WI38 (cell line): ENCODE data around the gene CIITA.

Source experiments
- H3K4me3 ChIP-seq: 2 replicates; pipeline ENCODE4 v1.5.1; 2011; ENCODE audit warnings: low read depth, mild to moderate bottlenecking, control low read depth, low read length
- CTCF ChIP-seq: IDR thresholded peaks from 2 replicates; pipeline ENCODE4 v1.5.1; 2012; ENCODE audit warnings: low read depth, mild to moderate bottlenecking, control low read depth, low read length

Gene CIITA

GRCh38 chr16:10916534-10916933, 39.5 kb downstream of the CIITA start:
- no peak overlapping the region for H3K4me3 ChIP-seq
- TF ChIP-seq CTCF: no peak

GRCh38 chr16:10918294-10919002, 41.4 kb downstream of the CIITA start:
- TF ChIP-seq CTCF: peak; percentile 98

GRCh38 chr16:10919003-10919351, 42.0 kb downstream of the CIITA start:
- H3K4me3 ChIP-seq: no peak overlapping the region
- no peak for TF ChIP-seq CTCF

More at GRCh38 chr16:10918294-10919002, 41.4 kb downstream of the CIITA start:
- no peak overlapping the region for H3K4me3 ChIP-seq

GRCh38 chr16:10920726-10921427, 43.9 kb downstream of the CIITA start:
- no peak overlapping the region for H3K4me3 ChIP-seq
- TF ChIP-seq CTCF: no peak

GRCh38 chr16:10921536-10922327, 44.7 kb downstream of the CIITA start:
- H3K4me3 ChIP-seq: no peak overlapping the region
- no peak for TF ChIP-seq CTCF

- TF ChIP-seq CTCF: no peak
- no peak overlapping the region for H3K4me3 ChIP-seq
These were observed 45.5 kb downstream of the CIITA start for GRCh38 chr16:10922328-10923145.
